Suprapubic skin (tissue), 3 donors: ENCODE measurements around the gene CEP72.

Experiments
- EP300 ChIP-seq: sonication (generic); formaldehyde crosslinking; IDR thresholded peaks from one replicate; pipeline ENCODE4 v1.6.1; 2017; ENCODE audit warnings: antibody characterized with exemption
- POLR2A ChIP-seq, 2 donors: fragments of 450-650 bp; IDR thresholded peaks; one replicate each; pipeline ENCODE4 v1.6.1; 2017; ENCODE audit warnings: antibody characterized with exemption in 2 of 2, mild to moderate bottlenecking in 2 of 2, moderate library complexity in 2 of 2
- TF ChIP-seq, protein P1 (sequence below), 2 donors: fragments of 200-600 bp in 1 of 2; fragments of 450-650 bp in 1 of 2; sonication (generic) in 1 of 2; IDR thresholded peaks; one replicate each; pipeline ENCODE4 v1.5.1; 2016 to 2019; ENCODE audit warnings: antibody characterized with exemption in 2 of 2, mild to moderate bottlenecking in 1 of 2, moderate library complexity in 1 of 2

DNA sequence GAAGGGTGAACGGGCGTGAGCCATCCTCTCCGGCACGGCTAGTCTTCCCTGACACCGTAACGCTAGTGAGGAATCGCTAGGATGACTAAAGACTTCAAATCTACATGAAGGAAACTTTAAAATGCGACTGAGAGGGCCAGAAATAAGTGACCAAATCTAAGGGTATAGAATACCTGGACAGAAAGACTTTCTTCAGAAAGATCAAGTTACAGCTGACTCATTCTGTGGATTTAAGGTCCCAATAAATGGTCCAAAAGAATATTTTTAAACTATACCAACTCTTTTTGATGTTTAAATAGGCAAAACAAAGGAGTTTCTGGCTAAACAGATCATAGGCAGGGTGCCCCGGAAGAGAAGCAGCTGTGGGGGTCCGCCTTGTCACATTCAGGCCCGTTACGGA, 38.9 kb upstream of the CEP72 start:
- TF ChIP-seq, protein P1, sequence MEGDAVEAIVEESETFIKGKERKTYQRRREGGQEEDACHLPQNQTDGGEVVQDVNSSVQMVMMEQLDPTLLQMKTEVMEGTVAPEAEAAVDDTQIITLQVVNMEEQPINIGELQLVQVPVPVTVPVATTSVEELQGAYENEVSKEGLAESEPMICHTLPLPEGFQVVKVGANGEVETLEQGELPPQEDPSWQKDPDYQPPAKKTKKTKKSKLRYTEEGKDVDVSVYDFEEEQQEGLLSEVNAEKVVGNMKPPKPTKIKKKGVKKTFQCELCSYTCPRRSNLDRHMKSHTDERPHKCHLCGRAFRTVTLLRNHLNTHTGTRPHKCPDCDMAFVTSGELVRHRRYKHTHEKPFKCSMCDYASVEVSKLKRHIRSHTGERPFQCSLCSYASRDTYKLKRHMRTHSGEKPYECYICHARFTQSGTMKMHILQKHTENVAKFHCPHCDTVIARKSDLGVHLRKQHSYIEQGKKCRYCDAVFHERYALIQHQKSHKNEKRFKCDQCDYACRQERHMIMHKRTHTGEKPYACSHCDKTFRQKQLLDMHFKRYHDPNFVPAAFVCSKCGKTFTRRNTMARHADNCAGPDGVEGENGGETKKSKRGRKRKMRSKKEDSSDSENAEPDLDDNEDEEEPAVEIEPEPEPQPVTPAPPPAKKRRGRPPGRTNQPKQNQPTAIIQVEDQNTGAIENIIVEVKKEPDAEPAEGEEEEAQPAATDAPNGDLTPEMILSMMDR (IDR thresholded peaks at IDR 0.05): no peak
- TF ChIP-seq POLR2A (IDR thresholded peaks at IDR 0.05) (no peak), EP300 (no peak)
